HepG2 (cell line): ENCODE data around the gene VIT. TPM values are rescaled to one million over a fixed set of nuclear protein-coding genes. Genes with fewer than 3 reads are reported as not detected.

ENCODE experiments used
- ATAC-seq: fragments of 200-7000 bp; cut with Tn5 transposase; 3 replicates; pipeline ENCODE4 v1.9.1; 2020; ENCODE audit warnings: mild to moderate bottlenecking, moderate library complexity
- BruUV-seq: library from RNA; stranded (reverse); fragments of 400-500 nt; replicated peaks from 2 replicates; lab custom pipeline; 2021; lab: Mats Ljungman, UMichigan
- CTCF ChIA-PET: fragments of 300-600 bp; formaldehyde crosslinking; extraction: SDS; loops from one replicate; lab custom pipeline; 2021; ENCODE audit warnings: low total read pairs, inconsistent platforms, low intra/inter-chr PET ratio; lab: Yijun Ruan, JAX
- POLR2A ChIA-PET: fragments of 350-600 bp; sonication (Branson Sonifier 250); formaldehyde crosslinking; loops from one replicate; lab custom pipeline; 2020; ENCODE audit warnings: antibody characterized with exemption, inconsistent platforms; lab: Yijun Ruan, JAX
- DNase-seq: peaks from one replicate; pipeline ENCODE4 v3.0.0-alpha.2; 2015; ENCODE audit warnings: low spot score
- FAIRE-seq: peaks from 3 replicates; lab custom pipeline; 2011; peaks lifted over from hg19 to GRCh38; lab: Jason Lieb, UNC
- H2AFZ ChIP-seq: one replicate; pipeline ENCODE4 v1.6.1; 2011; ENCODE audit warnings: low read length, inconsistent platforms
- H3K27ac ChIP-seq: fragments of 300-600 bp; 3 replicates; pipeline ENCODE4 v1.8.0; 2011; ENCODE audit warnings: mixed run types, mild to moderate bottlenecking, mixed read lengths, low read length, inconsistent platforms; ENCODE audit not compliant: insufficient read depth; ENCODE audit errors: extremely low read length
- H3K27me3 ChIP-seq, 2 experiments: fragments of 200-600 bp in 1 of 2; 2 replicates in 1 of 2; 3 replicates in 1 of 2; pipeline versions ENCODE4 v1.6.0 to v1.8.0; 2011; ENCODE audit warnings: low read length in 2 of 2, mild to moderate bottlenecking in 2 of 2, moderate library complexity in 2 of 2, inconsistent platforms in 1 of 2; ENCODE audit not compliant: insufficient read depth in 2 of 2, control insufficient read depth in 1 of 2
- H3K36me3 ChIP-seq, 2 experiments: fragments of 200-600 bp in 1 of 2; replicated peaks in 1 of 2; 2 replicates in 1 of 2; 3 replicates in 1 of 2; pipeline versions ENCODE4 v1.5.1 to v1.8.0; 2011; ENCODE audit warnings: low read length in 2 of 2, inconsistent platforms in 1 of 2; ENCODE audit not compliant: insufficient read depth in 2 of 2, control insufficient read depth in 1 of 2
- H3K4me1 ChIP-seq: 2 replicates; pipeline ENCODE4 v1.5.1; 2012; ENCODE audit warnings: low read length, inconsistent platforms; ENCODE audit not compliant: insufficient read depth
- H3K4me2 ChIP-seq: 2 replicates; pipeline ENCODE4 v1.6.0; 2011; ENCODE audit warnings: low read depth, low read length, inconsistent platforms
- H3K4me3 ChIP-seq, 3 experiments: fragments of 200-600 bp in 1 of 3; sonication (generic), shearing (Covaris generic) in 1 of 3; replicated peaks in 1 of 3; 2 replicates each; pipeline ENCODE4 v1.5.1; 2011 to 2016; ENCODE audit warnings: low read length in 3 of 3, inconsistent platforms in 2 of 3, low read depth in 2 of 3, mild to moderate bottlenecking in 2 of 3, control low read depth in 1 of 3, mixed read lengths in 1 of 3; ENCODE audit not compliant: insufficient read depth in 1 of 3
- H3K79me2 ChIP-seq: one replicate; pipeline ENCODE4 v1.6.1; 2011; ENCODE audit warnings: low read length, inconsistent platforms; ENCODE audit not compliant: insufficient read depth
- H3K9ac ChIP-seq: 2 replicates; pipeline ENCODE4 v1.6.0; 2011; ENCODE audit warnings: mild to moderate bottlenecking, low read depth, low read length, inconsistent platforms; ENCODE audit not compliant: insufficient read depth
- H3K9me3 ChIP-seq: 2 replicates; pipeline ENCODE4 v1.5.1; 2012; ENCODE audit warnings: mild to moderate bottlenecking, low read length
- H4K20me1 ChIP-seq: 2 replicates; pipeline ENCODE4 v1.6.0; 2011; ENCODE audit warnings: inconsistent platforms, mild to moderate bottlenecking, low read length, moderate library complexity; ENCODE audit not compliant: insufficient read depth
- BCL3 ChIP-seq: sonication (generic); formaldehyde crosslinking; IDR thresholded peaks from 2 replicates; pipeline ENCODE4 v1.5.1; 2020; ENCODE audit warnings: mild to moderate bottlenecking, missing genetic modification reagents, moderate library complexity
- FOXA3 ChIP-seq: IDR thresholded peaks from 2 replicates; pipeline ENCODE4 v1.6.1; 2016; ENCODE audit warnings: missing genetic modification reagents, missing compliant biosample characterization
- FOXC1 ChIP-seq: sonication (generic); formaldehyde crosslinking; IDR thresholded peaks from 2 replicates; pipeline ENCODE4 v1.8.0; 2022; ENCODE audit warnings: mild to moderate bottlenecking, missing genetic modification reagents, borderline replicate concordance
- GMEB1 ChIP-seq: sonication (generic); formaldehyde crosslinking; IDR thresholded peaks from 2 replicates; pipeline ENCODE4 v1.5.1; 2020; ENCODE audit warnings: missing genetic modification reagents, mild to moderate bottlenecking, borderline replicate concordance
- HIC2 ChIP-seq: sonication (generic); formaldehyde crosslinking; IDR thresholded peaks from 2 replicates; pipeline ENCODE4 v1.9.0; 2022; ENCODE audit warnings: low read depth, missing genetic modification reagents
- MLX ChIP-seq: IDR thresholded peaks from 2 replicates; pipeline ENCODE4 v1.6.1; 2016
- NCOA2 ChIP-seq: sonication (generic); formaldehyde crosslinking; IDR thresholded peaks from 2 replicates; pipeline ENCODE4 v1.8.0; 2022; ENCODE audit warnings: inconsistent platforms
- NR2C2 ChIP-seq: sonication (generic); formaldehyde crosslinking; IDR thresholded peaks from 2 replicates; pipeline ENCODE4 v1.4.0; 2020; ENCODE audit warnings: missing genetic modification reagents, mild to moderate bottlenecking, moderate library complexity, borderline replicate concordance
- PHF5A ChIP-seq: IDR thresholded peaks from one replicate; pipeline ENCODE4 v1.6.1; 2018; ENCODE audit warnings: low read depth, missing genetic modification reagents; ENCODE audit not compliant: unreplicated experiment
- YY1 ChIP-seq: IDR thresholded peaks from 2 replicates; pipeline ENCODE4 v1.6.1; 2011; ENCODE audit warnings: low read length, low read depth, moderate library complexity, mild to moderate bottlenecking; ENCODE audit not compliant: insufficient read depth, insufficient replicate concordance
- ZFP90 ChIP-seq: sonication (generic); formaldehyde crosslinking; IDR thresholded peaks from 2 replicates; pipeline ENCODE4 v1.8.0; 2022; ENCODE audit warnings: missing genetic modification reagents, mild to moderate bottlenecking, inconsistent platforms, borderline replicate concordance
- ZFP91 ChIP-seq: sonication (generic); formaldehyde crosslinking; IDR thresholded peaks from 2 replicates; pipeline ENCODE4 v1.9.0; 2022; ENCODE audit warnings: missing genetic modification reagents, mild to moderate bottlenecking, borderline replicate concordance
- ZNF589 ChIP-seq: sonication (generic); formaldehyde crosslinking; conservative IDR thresholded peaks from 2 replicates; pipeline ENCODE4 v1.8.0; 2022; ENCODE audit warnings: mild to moderate bottlenecking, moderate library complexity, missing genetic modification reagents
- ZNF597 ChIP-seq: sonication (generic); formaldehyde crosslinking; IDR thresholded peaks from 2 replicates; pipeline ENCODE4 v1.5.0; 2020; ENCODE audit warnings: missing genetic modification reagents
- WGBS: methylation state at CpG from one replicate; pipeline ENCODE4 v1.1.6; 2017; ENCODE audit warnings: low lambda C conversion rate; 5-methylcytosine and 5-hydroxymethylcytosine counted together
- in situ Hi-C: cut with HindIII; loops from 2 replicates; pipeline ENCODE4 v1.10.0; 2017; ENCODE audit warnings: low pct_unique_long_range_greater_than_20kb; ENCODE audit not compliant: extremely low pct_ligation_motif_present
- intact Hi-C: fragments of 100-400 bp; cut with micrococcal nuclease; formaldehyde crosslinking; loops from one replicate; pipeline ENCODE4 v1.10.0; 2022; ENCODE audit not compliant: unreplicated experiment
- polyA plus RNA-seq, 8 experiments: library from polyadenylated mRNA; depleted of rRNA in 3 of 8; stranded (reverse) in 7 of 8; unstranded in 1 of 8; fragments of >200 nt; fragmentation: Illumina TruSeq in 4 of 8; extraction: Trizol in 4 of 8; gene quantifications; 2 replicates each; pipeline versions ENCODE4 v1.2.1 to v1.2.3, GENCODE V29; 2011 to 2016; ENCODE audit warnings: low read depth in 4 of 8, missing spikeins in 1 of 8, mixed read lengths in 1 of 8; ENCODE audit not compliant: insufficient read depth in 1 of 8
- total RNA-seq, 5 experiments: library from RNA; depleted of rRNA; stranded (reverse); fragments of >200 nt; fragmentation: Illumina TruSeq; extraction: Trizol; gene quantifications; 2 replicates each; pipeline ENCODE4 v1.2.3, GENCODE V29; 2016; ENCODE audit warnings: low read depth in 1 of 5

VIT gene
- total and polyA plus RNA-seq, 2 of the 13 experiments (the other 11 are each of a cell fraction or from before 2014, with no cell fraction given), result not detected

GRCh38 chr2:36658277-36658748, 38.2 kb upstream of the VIT start:
- no peak for FAIRE-seq
- Histone ChIP-seq H3K9me3 (no peaks in the 10 kb centered on the region), H3K4me3 (no peak overlapping the region), H3K4me1 (peaks cover 79% of the 10 kb centered on the region), H4K20me1 (no peaks in the 10 kb centered on the region), H3K27me3 (no peaks in the 10 kb centered on the region), H2AFZ (no peak overlapping the region), H3K27ac (peak overlapping the region; percentile 27), H3K36me3 (no peaks in the 10 kb centered on the region), H3K4me2 (peak overlapping the region; percentile 9; the same call in 1 of the 2 replicates), H3K9ac (no peak overlapping the region), H3K79me2 (no peaks in the 10 kb centered on the region)
- POLR2A ChIA-PET, result interaction anchor here (3.4 kb wide), 1 partner anchor 8 kb away, joined by 19 read pairs; no protein-coding TSS in a partner anchor
- WGBS, result 13% methylated on average over 1 of the region's 1 CpG
- in situ Hi-C loops, result no loop called here
- intact Hi-C loops, result no loop called here
- peak; percentile 88 for DNase-seq
- peak; percentile 48 for ATAC-seq
- CTCF ChIA-PET, result no interaction called here
- no TSS peak for BruUV-seq
- TF ChIP-seq MLX, result no peak
- no peak for TF ChIP-seq ZNF589 (CRISPR knock-in tag)
- no peak for TF ChIP-seq YY1
- TF ChIP-seq ZFP90 (CRISPR knock-in tag), result no peak
- no peak for TF ChIP-seq HIC2 (CRISPR knock-in tag)
- TF ChIP-seq ZNF597, result no peak
- peak; percentile 63 for TF ChIP-seq NCOA2
- TF ChIP-seq FOXC1 (CRISPR knock-in tag), result no peak
- TF ChIP-seq NR2C2 (CRISPR knock-in tag), result no peak; the same call in 1 of the 2 replicates
- TF ChIP-seq PHF5A (CRISPR knock-in tag), result no peak
- TF ChIP-seq GMEB1, result no peak
- TF ChIP-seq FOXA3 (CRISPR knock-in tag), result 0 out of 2 replicates have a peak, but pooled peaks have one; percentile 14
- no peak for TF ChIP-seq ZFP91
- no peak for TF ChIP-seq BCL3 (CRISPR knock-in tag)
